Kidney tubule cell (primary cell): ENCODE data around the gene CLNK.
A peak's percentile ranks its signal among the peaks of the same experiment; 100 is the strongest.

Source experiments
- DNase-seq: peaks from one replicate; pipeline ENCODE4 v3.0.0-alpha.2; 2018; ENCODE audit warnings: low spot score

The CLNK gene

DNA sequence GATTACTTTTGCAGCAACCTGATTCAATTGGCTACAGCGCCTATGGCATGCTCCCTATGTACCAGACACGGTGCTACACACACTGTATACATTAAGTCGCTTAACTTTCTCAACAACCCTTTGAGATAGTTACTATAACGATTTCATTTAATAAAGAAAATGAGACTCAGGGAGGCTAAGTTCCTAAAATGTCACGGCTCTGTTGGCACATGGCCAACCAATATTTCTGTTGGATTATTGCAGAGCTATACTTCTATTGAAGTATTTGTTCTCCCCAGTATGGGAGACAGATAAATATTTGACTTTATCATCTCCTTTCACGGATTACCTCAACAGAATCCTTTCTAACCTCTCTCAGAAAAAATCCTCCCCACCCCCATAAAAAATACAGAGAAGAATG is 25.3 kb downstream of the CLNK start:
- no peak for DNase-seq

DNA sequence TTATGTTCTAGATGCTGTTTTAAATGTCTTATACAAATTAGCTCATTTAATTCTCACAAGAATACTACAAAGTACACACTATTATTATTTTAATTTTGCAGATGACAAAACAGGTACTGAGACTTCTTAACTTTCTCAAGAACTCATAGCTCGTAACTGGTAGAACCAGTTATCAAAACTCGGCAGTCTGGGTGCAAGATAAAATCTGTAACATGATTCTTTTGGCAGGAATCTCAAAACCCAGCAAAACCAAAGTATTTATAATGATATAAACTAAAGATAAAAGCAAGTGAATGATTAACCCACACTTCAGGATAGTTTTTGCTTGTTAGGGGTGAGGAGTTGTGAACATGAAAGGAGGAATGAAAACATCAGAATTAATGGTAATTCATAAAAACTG is 27.6 kb downstream of the CLNK start:
- DNase-seq = peak; percentile 40

DNA sequence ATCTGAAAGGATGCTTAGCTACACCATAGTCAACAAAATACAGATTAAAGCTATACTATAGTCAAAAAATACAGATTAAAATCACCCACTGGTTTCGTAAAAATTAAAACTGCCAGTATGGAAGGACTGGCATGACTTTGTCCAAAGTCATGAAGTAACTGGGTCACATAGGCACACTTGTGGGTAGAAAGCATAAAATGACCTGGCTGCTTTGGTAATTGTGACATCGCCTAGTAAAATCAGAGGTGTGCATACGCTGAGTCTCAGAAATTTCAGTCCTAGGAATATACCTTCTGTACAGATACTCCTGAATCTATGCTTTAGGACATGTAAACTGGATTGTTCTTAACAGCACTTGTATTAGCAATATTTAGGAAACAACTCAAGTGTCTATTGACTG is 28.1 kb downstream of the CLNK start:
- DNase-seq = no peak

DNA sequence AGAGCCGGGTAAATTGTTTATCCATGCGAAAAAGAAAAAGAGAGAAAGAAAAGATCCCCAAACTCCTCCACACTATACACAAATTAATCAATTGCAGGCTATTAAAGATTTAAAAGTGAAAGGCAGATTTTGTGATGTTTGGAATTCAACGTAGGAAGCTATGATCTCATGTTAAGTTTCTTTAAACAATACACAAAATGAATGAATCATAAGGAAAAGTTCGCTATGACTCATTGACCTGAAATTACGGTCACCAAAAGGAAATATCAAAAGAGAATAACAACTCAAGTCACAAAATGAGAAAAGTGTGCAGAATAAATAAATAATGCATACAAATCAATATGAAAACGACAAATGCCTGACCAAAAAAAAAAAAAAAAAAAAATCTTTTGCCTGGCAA is 28.6 kb downstream of the CLNK start:
- DNase-seq = peak; percentile 59

DNA sequence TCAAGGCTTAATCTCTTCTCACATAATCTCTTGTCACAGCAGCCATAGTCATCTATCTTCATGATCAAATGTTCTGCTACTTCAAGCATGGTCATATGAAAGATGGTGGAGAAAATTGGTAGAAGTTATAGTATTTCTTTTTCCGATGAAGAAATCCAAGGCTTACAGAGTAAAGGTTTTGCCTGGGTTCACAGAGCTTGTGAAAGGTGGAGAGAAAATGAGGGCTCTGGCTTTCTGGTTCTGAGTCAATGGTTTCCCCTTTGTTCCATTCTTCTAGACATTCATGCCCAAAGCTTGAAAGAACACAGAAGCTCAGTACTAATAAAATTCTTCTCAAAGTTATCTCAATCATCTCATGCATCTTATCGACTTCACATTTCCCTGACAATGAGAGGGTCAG is 36.1 kb downstream of the CLNK start:
- DNase-seq = no peak

DNA sequence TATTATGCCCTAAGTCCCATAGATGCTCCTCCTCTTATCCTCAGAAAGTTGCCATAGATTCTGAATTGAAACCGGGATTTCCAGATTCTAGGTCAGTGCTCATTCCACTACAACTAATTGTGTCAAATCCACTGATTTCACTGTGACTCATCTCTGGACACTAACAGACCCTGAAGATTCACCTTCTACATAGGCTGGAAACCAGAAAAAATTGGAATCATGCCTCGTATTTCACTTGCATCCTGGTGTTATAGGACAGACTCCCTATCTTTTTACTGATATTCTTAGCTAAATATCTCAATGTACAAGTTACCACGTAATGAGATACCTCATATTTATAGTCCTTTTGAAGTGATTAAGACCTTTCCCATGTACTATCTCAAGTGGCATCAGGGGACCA is 36.7 kb downstream of the CLNK start:
- peak; percentile 31 for DNase-seq

DNA sequence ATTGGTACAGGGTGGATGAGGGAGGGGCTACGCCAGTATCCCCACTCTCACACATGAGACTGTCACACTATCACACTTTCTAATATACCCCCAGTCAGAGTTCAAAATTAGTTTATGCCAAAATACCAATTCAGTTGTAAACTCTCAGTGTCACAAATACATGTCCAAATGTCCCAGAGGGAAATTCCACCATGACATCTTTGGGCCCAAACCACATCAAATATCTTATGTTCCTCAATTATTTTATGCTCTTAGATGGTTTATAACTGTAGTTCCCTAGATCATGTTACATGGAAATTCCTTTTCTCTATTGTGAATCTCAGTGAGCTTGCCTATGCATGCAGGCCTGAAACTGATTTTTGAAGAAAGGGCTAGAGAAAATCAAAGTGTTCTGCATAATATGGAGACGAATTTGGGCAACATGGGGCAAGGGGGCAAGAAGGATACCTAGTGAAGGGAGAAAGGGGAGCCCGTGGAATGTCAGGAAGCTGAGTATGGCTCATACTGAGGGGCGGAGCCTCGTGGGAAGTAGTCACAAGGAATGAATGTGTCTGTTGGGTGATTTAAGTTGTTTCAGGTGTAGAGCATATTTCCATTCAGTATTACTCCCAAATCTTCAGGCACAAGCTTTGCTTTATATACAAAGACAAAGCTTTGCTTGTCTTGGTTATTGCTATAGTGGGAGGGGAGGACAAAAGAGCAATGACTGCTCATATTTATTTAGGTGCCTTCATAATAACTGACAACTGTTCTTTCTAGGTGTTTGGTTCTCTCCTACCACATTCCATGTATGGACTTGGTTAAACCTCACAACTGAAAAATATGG is 40.8 kb downstream of the CLNK start:
- peak; percentile 54 for DNase-seq

DNA sequence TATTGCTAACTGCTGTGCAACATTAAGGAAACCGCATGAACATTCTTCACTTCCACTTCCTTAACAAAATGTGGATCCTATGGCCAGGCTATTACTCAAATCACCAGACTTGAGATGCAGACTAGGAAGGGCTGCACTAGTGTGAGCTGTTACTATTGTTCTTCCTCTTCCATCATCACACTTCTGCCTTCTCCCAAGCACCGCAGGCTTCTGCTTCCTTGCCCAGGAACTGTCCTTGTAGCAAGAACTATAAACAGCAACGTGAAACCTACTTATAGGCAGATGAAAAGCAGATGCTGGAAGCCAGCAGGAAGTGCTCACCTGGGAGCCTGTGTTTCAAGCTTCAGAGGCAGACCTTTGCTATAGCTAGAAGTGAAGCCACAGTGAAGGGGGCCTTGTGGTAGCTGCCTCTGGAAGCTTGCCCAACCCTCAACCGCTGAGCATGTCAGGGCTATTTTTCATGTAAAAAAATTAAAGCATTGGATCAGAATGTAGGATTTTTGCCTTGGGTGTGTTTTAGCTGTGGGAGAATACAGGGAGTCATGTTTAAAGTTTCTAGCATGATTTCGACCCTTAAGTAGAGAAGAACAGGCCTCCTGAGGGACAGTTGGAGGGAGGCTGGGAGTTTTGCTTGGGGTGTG is 43.9 kb downstream of the CLNK start:
- DNase-seq = no peak

DNA sequence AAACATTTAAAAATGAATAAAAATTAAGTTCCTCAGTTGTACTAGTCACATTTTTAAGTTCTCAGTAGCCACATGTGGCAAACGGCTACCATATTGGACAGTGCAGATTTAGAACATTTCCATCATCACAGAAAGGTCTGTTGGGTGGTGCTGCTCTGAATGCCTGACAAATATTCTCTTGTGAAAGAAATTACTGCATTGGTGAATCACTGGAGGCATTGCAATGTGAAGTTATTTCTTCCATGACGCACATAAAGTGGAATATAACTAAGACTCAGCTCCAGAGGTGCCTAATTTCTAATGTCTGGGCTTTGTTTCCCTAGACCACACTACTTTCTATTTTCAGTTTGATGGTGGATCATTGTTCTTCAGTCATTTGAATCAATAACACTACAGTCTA is 44.9 kb downstream of the CLNK start:
- no peak for DNase-seq

DNA sequence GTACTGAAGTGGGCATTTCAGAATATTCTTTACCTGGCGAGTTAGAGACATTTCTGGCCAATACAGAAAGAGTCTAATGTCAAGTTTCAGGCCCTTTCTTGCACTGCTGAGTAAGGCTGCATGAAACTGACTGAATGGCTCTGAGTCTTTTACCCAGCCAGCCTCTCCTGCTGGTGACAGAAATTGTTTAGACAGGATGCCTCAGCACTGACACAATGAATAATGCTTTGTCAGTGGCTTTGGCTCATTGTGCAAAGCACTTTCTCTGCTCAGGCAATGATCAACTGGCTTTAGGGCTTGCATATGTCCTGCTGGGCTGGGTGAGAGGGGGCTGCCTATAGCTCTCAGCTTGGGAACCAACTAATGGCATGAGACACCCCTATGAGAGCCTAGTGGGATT is 45.5 kb downstream of the CLNK start:
- DNase-seq = peak; percentile 41

DNA sequence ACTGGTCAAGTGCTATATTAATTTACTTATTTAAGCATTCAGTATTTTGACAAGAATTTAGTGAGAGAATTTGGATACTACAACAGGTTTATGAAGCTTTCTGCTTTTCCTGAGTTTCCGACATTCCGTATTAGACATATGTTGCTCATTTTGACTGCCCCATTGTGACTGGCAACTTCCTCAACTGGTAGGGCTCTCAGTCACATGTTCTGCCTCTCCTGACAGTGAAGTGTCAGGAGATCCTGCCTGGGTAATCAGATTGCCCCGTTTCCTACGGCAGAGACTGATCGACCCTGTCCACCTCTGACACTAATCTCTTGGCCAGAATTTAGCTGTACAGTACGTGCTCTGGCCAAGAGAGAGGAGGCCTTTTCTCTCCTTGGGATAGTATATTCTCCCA is 49.5 kb downstream of the CLNK start:
- DNase-seq = no peak

DNA sequence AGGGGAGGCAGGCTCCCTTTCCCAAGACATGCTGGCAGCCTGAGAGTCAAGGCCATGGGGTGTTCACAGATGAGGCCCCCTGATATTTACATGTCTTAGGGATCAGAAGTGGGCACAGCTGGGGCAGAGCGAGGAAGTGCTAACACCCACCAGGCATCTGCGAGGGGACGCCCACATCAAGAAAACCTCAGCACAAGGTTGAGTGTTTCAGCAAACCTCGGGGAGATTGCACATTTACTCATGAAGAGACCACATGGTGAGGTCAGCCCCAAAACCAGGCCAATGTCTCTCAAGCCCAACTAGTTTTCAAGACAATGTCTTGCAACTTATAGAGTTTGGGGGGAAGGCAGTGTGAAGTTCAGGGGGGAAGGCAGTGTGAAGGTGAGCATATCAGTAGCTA is 55.2 kb downstream of the CLNK start:
- DNase-seq = no peak

DNA sequence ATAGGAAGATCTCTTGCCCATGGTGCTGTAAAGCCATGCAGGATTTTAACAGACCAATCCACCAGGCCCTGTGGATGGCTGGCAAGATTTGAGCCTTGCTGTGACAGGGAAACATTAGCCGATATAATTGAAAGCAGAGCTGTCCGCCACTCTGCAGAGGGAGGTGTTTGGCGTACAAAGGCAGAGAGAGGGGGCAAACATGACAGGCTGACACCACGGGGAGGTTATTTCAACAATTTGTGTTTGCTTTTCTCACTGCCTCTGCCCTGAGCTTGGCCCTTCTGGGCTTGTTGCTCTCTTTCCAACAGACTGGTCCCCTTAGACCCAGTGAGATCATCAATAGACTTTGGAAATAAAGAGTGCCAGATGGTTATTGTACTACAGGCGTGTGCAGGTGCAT is 59.4 kb downstream of the CLNK start:
- no peak for DNase-seq

DNA sequence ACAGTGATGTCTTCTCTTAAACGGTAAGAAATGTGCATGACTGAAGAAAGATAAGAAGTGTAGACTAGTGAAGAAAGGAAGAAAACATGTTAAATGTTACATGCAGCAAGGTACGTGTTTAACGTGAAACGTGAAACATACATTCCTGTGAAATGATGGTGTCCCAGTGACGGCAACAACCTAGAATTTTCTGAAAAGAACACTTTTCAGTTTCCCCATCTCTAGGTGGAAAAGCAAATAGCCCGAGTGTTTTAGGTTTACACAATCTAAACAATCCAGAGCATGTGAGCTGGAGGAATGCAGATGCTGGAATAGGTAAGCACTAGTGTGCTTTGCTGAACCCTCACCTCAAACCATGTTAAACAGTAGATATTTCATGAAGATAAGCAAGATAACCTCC is 60.7 kb downstream of the CLNK start:
- no peak for DNase-seq

DNA sequence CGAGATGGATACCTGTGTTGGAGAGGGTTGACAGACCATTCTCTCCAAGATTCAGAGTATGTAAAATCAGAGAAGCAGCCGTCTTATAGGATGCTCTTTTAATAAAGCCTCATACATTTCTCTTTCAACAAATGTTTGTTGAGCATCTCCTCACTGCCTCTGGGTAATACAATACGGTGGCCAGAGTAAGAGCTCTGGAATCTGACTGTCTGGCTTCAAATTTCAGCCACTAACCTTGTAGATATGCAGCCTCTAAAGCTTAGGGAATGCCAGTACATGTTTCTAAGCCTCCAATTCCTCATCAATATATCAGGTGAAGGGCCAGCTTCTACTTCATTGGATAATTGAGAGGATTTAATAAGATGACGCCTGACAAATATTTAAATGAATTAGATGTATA is 61.3 kb downstream of the CLNK start:
- DNase-seq = no peak

DNA sequence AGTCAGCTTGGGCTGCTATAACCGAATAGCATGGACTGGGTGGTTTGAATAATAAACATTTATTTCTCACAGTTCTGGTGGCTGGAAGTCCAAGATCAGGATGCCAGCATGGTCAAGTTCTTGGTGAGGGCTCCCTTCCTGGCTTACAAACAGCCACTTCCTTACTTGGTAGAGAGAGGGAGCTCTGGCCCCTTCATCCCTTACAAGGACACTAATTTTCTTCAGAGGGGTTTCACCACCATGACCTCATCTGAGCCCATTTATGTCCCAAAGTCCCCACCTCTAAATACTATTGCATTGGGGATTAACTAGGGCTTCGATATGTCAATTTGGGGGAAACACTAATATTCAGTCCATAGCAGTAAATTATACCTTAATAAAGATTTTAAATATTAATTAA is 61.8 kb downstream of the CLNK start:
- no peak for DNase-seq

DNA sequence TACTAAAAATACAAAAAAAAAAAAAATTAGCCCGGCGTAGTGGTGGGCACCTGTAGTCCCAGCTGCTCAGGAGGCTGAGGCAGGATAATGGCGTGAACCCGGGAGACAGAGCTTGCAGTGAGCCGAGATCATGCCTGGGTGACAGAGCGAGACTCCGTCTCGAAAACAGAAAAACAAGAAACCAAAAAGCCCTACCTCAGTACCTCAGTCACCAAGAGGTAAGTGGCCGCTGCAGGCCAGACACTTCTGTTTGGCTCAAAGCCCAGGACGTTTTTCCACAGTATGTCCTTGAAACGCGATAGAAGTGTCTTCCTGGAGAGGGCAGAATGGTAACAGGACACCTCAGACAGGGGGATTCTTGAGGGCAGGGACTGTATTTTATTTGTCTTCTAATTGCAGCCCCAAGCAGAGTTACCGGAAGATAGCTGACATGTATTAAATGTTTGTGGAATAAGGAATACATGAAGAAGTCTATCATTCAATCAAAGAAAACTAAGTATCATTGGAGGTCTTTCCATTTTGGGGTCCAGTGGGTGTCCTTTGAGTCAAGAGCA is 63.6 kb downstream of the CLNK start:
- DNase-seq = no peak

DNA sequence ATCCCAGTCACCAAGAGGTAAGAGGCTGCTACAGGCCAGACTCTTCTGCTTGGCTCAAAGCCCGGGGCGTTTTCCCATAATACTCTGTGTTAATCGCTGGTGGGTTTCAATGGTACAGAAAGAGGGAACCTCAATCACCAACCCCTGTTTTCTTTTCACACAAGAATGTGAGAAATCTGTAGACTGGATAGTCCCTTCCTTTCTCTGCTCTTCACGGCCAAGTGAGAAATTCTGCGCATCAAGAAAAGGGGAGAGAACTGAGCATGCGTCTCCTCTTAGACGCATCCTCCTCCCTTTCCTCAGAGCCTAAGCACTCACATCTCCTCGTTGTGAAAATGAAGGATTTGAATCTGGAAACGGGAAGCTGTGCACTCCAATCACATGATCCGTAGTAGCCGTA is 64.7 kb downstream of the CLNK start:
- no peak for DNase-seq

DNA sequence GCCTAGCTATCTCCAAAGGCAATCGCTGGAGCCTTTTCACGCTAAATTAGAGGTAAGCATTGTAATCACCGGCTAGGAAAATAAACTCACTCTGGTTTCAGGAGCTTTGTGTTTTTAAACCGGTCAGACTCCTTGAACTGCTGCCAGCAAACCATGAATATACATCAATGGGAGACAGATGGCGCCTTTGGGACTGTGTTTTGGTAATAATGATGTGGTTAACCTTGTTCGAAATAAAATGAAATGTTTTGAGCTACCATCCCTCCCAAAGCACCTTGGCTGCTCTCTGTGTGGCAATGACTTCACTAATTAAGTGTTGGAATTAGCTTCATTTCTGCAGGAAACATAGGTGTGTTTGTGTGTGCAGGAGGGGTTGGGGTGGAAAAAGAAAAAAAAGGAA is 65.3 kb downstream of the CLNK start:
- peak; percentile 20 for DNase-seq

DNA sequence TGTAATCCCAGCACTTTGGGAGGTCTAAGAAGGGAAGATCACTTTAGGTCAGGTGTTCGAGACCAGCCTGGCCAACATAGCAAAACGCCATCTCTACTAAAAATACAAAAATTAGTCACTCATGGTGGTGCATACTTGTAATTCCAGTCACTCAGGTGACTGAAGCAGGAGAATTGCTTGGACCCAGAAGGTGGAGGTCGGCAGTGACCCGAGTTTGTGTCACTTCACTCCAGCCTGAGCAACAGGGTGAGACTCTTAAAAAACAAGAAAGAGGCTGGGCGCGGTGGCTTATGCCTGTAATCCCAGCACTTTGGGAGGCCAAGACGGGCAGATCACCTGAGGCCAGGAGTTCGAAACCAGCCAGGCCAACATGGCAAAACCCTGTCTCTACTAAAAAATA is 69.6 kb downstream of the CLNK start:
- peak; percentile 26 for DNase-seq

DNA sequence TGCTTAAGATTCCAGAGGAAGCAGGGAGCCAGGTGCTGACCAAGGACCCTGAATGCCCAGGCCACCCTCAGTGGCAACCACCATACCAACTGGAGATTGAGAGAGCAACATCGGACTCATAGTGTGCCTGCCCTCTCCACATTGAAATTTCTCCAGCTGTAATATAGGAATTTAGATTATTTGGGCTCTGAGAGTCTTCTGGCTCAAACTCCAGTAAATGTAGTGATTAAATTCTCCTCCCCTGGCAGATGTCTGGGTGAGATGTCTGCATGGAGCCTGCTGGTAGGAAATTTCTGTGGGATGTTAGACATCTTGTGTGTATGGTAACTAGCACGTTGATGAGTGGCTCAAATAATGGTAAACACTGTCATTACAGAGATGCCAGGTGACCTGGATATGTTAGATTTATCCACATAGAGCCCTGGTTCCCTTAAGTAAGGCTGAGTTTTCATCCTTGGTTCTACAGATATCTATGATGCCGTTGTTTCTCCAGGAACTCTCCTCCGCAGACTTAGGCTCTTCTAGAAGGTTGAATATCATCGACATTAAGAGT is 70.6 kb downstream of the CLNK start:
- no peak for DNase-seq

DNA sequence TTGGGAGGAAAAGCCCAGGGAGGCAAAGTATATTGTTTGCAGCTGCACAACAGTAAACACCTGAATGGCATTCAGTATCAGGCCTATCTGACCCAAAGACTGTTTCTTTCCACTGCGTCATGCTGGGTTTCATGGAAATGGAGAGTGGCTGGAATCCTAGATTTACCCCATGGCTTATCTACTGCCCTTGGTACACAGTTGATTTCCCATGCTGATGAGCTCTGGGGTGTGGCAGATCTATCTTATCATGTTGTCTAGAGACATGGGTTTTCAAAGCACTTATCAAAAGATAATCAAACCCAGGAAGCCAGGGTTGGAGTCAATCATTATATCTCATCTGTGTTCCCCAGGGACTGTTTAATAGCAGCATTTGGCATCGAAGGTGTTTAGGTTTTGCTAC is 72.1 kb downstream of the CLNK start:
- no peak for DNase-seq

DNA sequence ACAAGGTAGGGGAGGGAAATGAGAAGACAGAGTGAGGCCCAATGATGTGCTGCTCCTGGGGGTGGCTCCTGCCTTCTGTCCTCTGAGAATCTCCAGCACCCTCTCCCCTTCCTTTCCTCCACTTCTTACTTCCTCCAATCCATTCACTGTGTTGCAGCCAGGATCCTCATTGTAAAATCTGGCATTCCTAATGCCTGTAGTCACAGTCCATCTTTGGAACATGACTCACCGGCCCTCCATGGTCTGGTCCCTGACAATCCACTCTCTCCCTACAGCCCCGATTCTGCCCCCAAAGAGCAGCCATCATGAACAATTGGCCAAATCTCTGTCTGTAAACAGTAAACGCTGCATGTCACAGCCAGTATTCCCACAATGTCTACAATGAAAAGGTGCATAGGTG is 72.9 kb downstream of the CLNK start:
- DNase-seq = peak; percentile 90
